BLaER1 (cell line): ENCODE results near the gene WDR20.
"Not testable (repeated sequence)": the region's sequence is repeated elsewhere in the genome, so short reads cannot be mapped to it uniquely, and the experiment has no call there.

Experiments used
- H3K27ac ChIP-seq: shearing (Covaris generic); formaldehyde crosslinking; 2 replicates; pipeline ENCODE4 v1.8.1; 2022
- H3K27me3 ChIP-seq: shearing (Covaris generic); formaldehyde crosslinking; 2 replicates; pipeline ENCODE4 v1.8.1; 2022
- H3K36me3 ChIP-seq: shearing (Covaris generic); formaldehyde crosslinking; 2 replicates; pipeline ENCODE4 v1.8.1; 2022
- H3K4me1 ChIP-seq: shearing (Covaris generic); formaldehyde crosslinking; 2 replicates; pipeline ENCODE4 v1.8.1; 2022
- H3K4me2 ChIP-seq: shearing (Covaris generic); formaldehyde crosslinking; 2 replicates; pipeline ENCODE4 v1.8.1; 2022
- H3K4me3 ChIP-seq: shearing (Covaris generic); formaldehyde crosslinking; 2 replicates; pipeline ENCODE4 v1.8.1; 2022
- H3K9ac ChIP-seq: shearing (Covaris generic); formaldehyde crosslinking; 2 replicates; pipeline ENCODE4 v1.8.1; 2022
- H3K9me3 ChIP-seq: shearing (Covaris generic); formaldehyde crosslinking; 2 replicates; pipeline ENCODE4 v1.8.1; 2022
- H4K20me1 ChIP-seq: shearing (Covaris generic); formaldehyde crosslinking; 2 replicates; pipeline ENCODE4 v1.8.1; 2022
- Cebpa-rat ChIP-seq: shearing (Covaris generic); IDR thresholded peaks from 2 replicates; pipeline ENCODE4 v1.8.1; 2022

WDR20 gene

DNA sequence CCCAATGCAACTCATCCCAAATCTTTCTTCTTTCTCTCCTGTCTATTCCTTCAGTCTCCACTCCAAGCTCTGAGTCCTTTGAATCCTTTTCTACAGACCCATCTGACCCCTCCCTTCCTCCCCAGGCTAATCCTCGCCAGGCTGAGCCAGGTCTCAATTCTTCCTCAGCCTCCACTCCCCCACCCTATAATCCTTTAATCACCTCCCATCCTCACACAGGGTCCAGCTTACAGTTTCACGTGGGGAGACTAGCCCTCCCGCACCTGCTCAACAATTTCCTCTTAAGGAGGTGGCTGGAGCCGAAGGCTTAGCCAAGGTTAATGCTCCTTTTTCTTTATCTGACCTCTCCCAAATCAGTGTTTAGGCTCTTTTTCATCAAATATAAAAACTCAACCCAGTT is 101.5 kb downstream of the WDR20 start:
- no peak overlapping the region for H3K9ac ChIP-seq
- no peaks in the 10 kb centered on the region for H4K20me1 ChIP-seq
- no peaks in the 10 kb centered on the region for H3K36me3 ChIP-seq
- no peak overlapping the region for H3K27ac ChIP-seq
- peaks cover 14% of the 10 kb centered on the region for H3K9me3 ChIP-seq
- H3K27me3 ChIP-seq: no peaks in the 10 kb centered on the region
- H3K4me2 ChIP-seq: no peak overlapping the region
- TF ChIP-seq Cebpa-rat: no peak
- no peak overlapping the region for H3K4me3 ChIP-seq
- no peaks in the 10 kb centered on the region for H3K4me1 ChIP-seq

DNA sequence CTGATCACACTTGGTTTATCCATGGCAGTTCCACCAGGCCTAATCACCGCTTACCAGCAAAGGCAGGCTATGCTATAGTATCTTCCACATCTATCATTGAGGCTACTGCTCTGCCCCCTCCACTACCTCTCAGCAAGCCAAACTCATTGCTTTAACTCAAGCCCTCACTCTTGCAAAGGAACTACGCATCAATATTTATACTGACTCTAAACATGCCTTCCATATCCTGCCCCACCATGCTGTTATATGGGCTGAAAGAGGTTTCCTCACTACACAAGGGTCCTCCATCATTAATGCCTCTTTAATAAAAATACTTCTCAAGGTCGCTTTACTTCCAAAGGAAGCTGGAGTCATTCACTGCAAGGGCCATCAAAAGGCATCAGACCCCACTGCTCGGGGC is 104.1 kb downstream of the WDR20 start:
- not testable (repeated sequence) for H3K27me3 ChIP-seq, H3K4me3 ChIP-seq, H4K20me1 ChIP-seq, H3K4me1 ChIP-seq, H3K4me2 ChIP-seq, H3K36me3 ChIP-seq, H3K27ac ChIP-seq, H3K9ac ChIP-seq
- peaks cover 14% of the 10 kb centered on the region for H3K9me3 ChIP-seq

DNA sequence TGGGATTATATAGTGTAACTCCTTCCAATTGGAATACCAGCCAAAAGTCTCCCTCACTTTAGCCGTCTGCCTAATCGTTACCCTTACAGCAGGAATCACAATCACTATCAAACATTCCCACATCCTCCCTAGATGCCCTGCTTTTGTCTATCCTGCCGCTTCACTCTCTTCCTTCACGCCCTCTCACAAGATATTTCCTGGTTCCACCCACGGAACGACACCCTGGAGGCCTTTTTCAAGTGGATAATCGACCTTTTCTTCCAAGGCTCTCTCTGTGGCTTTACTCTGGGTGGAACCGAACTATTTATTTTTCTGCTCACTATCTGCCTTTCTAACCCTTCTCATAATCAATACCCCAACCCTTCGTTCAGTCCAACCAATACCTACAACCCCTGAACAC is 106.4 kb downstream of the WDR20 start:
- Histone ChIP-seq H3K4me1 (no peaks in the 10 kb centered on the region), H3K4me2 (no peak overlapping the region), H3K9ac (no peak overlapping the region), H4K20me1 (no peaks in the 10 kb centered on the region), H3K27ac (no peak overlapping the region), H3K36me3 (no peaks in the 10 kb centered on the region), H3K4me3 (no peak overlapping the region), H3K27me3 (no peaks in the 10 kb centered on the region), H3K9me3 (peaks cover 14% of the 10 kb centered on the region)
- TF ChIP-seq Cebpa-rat: no peak

DNA sequence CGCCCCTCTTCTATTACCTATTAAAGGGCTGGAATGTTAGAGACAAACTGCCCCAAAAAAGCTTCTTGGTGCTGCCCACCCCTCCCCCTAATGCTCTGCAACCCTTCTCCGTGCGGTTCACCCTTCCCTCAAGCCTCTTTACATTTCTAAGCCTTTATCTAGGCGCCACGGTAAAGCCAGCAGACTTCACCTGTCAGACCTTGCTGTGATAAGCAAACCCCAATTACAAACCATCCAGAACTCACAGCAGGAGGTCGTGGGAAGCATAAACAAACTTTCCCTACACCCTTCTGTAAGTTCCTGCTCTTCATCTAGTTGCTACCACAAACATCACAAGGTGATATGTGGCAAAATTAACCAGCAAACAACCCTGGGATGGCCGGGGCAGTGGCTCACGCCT is 108.4 kb downstream of the WDR20 start:
- no peak overlapping the region for H3K9ac ChIP-seq
- H3K4me1 ChIP-seq: no peaks in the 10 kb centered on the region
- H3K4me2 ChIP-seq: no peak overlapping the region
- no peaks in the 10 kb centered on the region for H3K27me3 ChIP-seq
- TF ChIP-seq Cebpa-rat: no peak
- H3K4me3 ChIP-seq: no peak overlapping the region
- H4K20me1 ChIP-seq: no peaks in the 10 kb centered on the region
- H3K27ac ChIP-seq: no peak overlapping the region
- peaks cover 11% of the 10 kb centered on the region for H3K9me3 ChIP-seq
- H3K36me3 ChIP-seq: no peaks in the 10 kb centered on the region

DNA sequence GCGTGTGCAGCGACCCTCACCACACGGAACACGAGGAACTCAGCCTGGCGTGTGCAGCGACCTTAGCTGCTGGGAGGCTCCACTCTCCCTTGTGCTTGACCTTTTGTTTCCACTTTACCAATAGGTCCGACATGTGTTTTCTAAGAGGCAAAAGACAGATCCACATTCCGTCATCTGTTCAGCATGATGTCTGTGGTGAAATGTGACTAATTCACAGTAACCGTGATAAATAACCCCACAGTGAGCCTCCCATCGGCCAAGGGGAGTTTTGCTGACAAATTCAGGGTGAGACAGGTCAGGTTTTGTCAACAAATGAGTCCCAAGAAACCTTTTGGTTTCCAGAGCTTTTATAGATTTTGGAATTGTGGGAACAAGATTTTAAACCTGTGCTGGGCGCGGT is 109.3 kb downstream of the WDR20 start:
- H3K9me3 ChIP-seq: peaks cover 2% of the 10 kb centered on the region
- no peaks in the 10 kb centered on the region for H3K4me1 ChIP-seq
- no peaks in the 10 kb centered on the region for H3K27me3 ChIP-seq
- no peak for TF ChIP-seq Cebpa-rat
- no peak overlapping the region for H3K4me3 ChIP-seq
- no peak overlapping the region for H3K4me2 ChIP-seq
- no peak overlapping the region for H3K9ac ChIP-seq
- no peak overlapping the region for H3K27ac ChIP-seq
- no peaks in the 10 kb centered on the region for H3K36me3 ChIP-seq
- no peaks in the 10 kb centered on the region for H4K20me1 ChIP-seq

DNA sequence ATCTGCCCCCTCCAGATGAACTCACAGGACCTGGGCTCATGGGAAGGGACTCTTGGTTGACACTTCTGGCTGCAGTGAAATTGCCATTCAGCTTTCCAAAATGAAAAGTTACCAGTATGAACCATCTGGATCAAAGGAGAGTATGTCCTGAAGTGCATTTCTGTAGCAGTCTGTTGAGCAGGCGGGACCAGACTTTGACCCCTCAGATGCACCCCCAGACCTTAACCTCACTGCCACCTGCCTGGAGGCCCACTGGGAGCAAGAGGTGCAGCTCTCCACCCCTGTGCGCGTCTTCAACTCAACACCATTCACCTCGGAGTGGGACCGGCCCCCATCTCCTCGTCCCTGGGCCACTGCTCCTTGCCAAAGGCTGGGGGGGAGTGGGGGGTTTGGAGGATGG is 110.3 kb downstream of the WDR20 start:
- H3K4me1 ChIP-seq: no peaks in the 10 kb centered on the region
- no peak overlapping the region for H3K4me2 ChIP-seq
- no peaks in the 10 kb centered on the region for H3K9me3 ChIP-seq
- H3K27ac ChIP-seq: no peak overlapping the region
- no peaks in the 10 kb centered on the region for H4K20me1 ChIP-seq
- H3K9ac ChIP-seq: no peak overlapping the region
- no peaks in the 10 kb centered on the region for H3K36me3 ChIP-seq
- H3K27me3 ChIP-seq: no peaks in the 10 kb centered on the region
- TF ChIP-seq Cebpa-rat: no peak
- no peak overlapping the region for H3K4me3 ChIP-seq

DNA sequence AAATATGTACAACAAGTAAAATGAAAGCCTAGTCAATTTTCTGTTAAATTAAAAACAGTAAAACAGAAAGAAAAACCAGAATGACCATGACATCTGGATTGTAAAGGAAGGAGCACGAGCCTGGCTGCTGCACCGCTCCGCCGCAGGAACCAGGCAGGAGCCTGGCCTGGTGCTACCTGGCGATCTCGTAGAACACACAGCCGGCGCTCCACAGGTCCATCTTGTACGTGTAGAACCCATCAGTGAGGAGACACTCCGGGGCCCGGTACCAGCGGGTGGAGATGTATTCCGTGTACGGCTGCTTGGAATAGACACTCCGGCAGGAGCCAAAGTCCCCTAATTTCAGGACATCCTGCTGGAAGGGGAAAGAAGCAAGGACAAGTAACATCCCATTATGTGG is 110.9 kb downstream of the WDR20 start:
- no peaks in the 10 kb centered on the region for H3K9me3 ChIP-seq
- TF ChIP-seq Cebpa-rat: no peak
- H3K36me3 ChIP-seq: no peaks in the 10 kb centered on the region
- H3K27me3 ChIP-seq: no peaks in the 10 kb centered on the region
- H3K4me1 ChIP-seq: no peaks in the 10 kb centered on the region
- H3K27ac ChIP-seq: no peak overlapping the region
- H3K9ac ChIP-seq: no peak overlapping the region
- H4K20me1 ChIP-seq: no peaks in the 10 kb centered on the region
- no peak overlapping the region for H3K4me3 ChIP-seq
- H3K4me2 ChIP-seq: no peak overlapping the region

DNA sequence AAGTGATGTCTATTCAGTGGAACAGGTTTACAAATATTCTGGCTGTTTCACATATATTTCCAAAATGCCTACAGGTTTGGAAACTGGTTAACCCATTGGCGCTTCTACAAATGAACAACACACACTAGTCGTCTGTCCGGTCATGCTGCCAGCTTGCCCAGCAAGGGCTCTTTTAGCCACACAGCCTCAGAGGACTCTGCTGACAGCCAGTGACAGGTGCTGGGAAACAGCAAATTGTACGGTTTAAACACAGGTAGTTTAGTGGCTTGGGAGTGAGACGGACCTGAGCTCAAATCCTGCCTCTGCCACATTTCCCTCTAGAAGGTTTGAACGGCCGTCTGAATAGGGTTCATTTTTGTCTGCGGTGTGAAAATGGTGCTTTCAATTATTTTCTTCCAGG is 111.5 kb downstream of the WDR20 start:
- no peaks in the 10 kb centered on the region for H3K36me3 ChIP-seq
- H3K4me3 ChIP-seq: no peak overlapping the region
- no peaks in the 10 kb centered on the region for H3K9me3 ChIP-seq
- no peaks in the 10 kb centered on the region for H3K27me3 ChIP-seq
- H4K20me1 ChIP-seq: no peaks in the 10 kb centered on the region
- no peak overlapping the region for H3K4me2 ChIP-seq
- no peak overlapping the region for H3K27ac ChIP-seq
- no peak for TF ChIP-seq Cebpa-rat
- no peaks in the 10 kb centered on the region for H3K4me1 ChIP-seq
- H3K9ac ChIP-seq: no peak overlapping the region

DNA sequence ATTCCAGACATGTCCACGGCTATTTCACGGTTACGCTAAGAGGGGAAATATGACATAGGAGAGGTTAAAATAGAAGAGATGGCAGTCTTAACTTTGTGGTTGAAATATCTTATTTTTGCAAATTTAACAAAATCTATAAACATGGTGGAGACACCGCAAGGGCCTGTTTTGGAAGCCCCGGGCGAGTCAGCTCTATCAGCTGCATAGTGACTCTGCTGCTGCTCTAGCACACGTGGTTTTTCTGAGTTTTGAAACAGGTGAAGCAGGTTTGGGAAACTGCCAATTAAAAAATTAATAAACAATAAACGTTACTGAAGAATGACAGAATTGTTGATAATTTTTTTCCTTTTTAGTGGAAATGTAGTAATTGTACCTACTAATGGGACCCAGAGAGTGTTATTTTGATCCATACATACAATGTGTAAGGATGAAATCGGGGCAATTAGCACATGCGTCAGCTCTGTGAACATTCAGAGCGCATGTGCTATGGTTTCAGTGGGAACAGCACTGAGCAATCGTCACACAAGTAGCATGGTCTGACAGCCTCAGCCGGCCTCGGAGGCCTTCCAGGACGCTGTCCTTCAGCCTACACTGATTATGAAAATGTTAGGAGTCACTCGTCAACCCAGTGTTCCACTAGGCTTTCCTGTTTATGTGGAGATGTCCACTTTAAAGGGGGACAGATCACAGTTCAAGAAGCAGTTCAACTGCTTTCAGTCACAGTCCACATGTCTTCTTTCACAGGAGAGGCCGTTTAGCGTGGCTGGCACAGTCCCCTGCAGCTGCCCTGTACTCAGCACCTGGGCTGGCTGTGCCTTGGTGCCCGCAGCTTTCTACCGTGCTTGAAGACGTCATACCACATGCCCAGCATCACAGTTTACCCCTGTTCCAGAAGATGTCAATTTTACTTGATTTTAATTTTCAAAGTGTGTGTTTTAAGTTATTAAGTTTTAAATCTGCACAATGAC is 113.4 kb downstream of the WDR20 start:
- Histone ChIP-seq H3K36me3 (no peaks in the 10 kb centered on the region), H3K4me2 (no peak overlapping the region), H3K27ac (no peak overlapping the region), H3K27me3 (no peaks in the 10 kb centered on the region), H4K20me1 (no peaks in the 10 kb centered on the region), H3K9me3 (no peaks in the 10 kb centered on the region), H3K4me1 (no peaks in the 10 kb centered on the region), H3K4me3 (no peak overlapping the region), H3K9ac (no peak overlapping the region)
- TF ChIP-seq Cebpa-rat: no peak

DNA sequence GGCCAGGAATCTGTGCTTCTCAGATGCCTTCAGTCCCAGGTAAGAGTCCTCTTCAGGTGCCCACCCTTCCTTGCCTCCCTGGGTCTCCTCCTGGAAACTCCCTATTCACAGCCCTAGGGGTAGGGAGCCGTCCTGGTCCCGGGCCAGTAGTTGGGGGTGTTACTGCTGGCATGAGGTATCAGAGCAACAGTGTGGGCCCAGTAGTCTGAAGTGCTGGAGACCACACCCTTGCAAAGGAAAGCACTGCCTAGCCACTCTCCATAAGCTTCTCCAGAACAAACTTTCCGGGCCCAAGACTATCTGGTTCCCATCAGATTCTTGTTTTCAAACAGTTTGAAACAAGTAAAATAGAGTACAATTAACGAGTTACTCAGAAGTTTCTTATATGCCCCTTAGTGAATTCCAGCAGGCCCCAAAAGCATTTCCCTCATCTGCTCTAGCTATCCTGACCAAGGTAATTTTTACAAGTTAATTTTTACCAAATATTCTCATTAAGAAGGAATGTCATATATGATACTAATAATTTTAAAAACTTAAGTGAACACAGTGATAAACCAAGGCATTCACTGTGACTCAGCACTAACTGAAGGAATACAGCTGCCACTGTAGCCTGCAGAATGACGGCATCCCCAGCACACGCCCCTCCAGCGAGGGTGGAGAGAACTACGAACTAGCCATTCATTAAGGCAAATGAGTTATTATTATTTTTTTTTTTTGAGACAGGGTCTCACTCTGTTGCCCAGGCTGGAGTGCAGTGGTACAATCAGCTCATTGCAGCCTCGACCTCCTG is 115.9 kb downstream of the WDR20 start:
- Histone ChIP-seq H3K4me1 (no peaks in the 10 kb centered on the region), H3K27ac (no peak overlapping the region), H3K27me3 (no peaks in the 10 kb centered on the region), H3K36me3 (no peaks in the 10 kb centered on the region), H3K4me3 (no peak overlapping the region), H3K9me3 (no peaks in the 10 kb centered on the region), H3K9ac (no peak overlapping the region), H3K4me2 (no peak overlapping the region), H4K20me1 (no peaks in the 10 kb centered on the region)
- TF ChIP-seq Cebpa-rat: no peak
